Measurements from ENCODE around the gene SPNS2. TPM values are rescaled to one million over a fixed set of nuclear protein-coding genes. Genes with fewer than 3 reads are reported as not detected.

SPNS2 gene
- total and polyA plus RNA-seq, 2 donors (not counting 1 experiment from before 2014, with no cell fraction given): 0.48 TPM; not detected in 1

GRCh38 chr17:4499431-4500190, 930 bp downstream of the SPNS2 start:
- H3K4me3 Mint-ChIP-seq: peak overlapping the region; percentile 85
- CTCF ChIA-PET: no interaction called here
- no peaks in the 10 kb centered on the region for H3K9me3 Mint-ChIP-seq (ENCODE audit: insufficient read depth)
- peaks cover 26% of the 10 kb centered on the region for H3K4me1 Mint-ChIP-seq
- peaks cover 38 to 41% of the 10 kb centered on the region in 2 donors for H3K4me1 ChIP-seq (ENCODE audit: control insufficient read depth in 2 of 2, insufficient read depth in 2 of 2, low read length in 2 of 2)
- peak overlapping the region; percentile 88 for H3K4me2 ChIP-seq (replicated peaks; ENCODE audit: low read depth, low read length, poor library complexity, severe bottlenecking)
- H3K27me3 ChIP-seq (replicated peaks in 1 of 4; ENCODE audit: control extremely low read depth in 1 of 4, control insufficient read depth in 3 of 4, insufficient read depth in 4 of 4, low read length in 3 of 4): peaks cover 0 to 56% (median 33%) of the 10 kb centered on the region in 4 experiments
- peaks cover 48% of the 10 kb centered on the region for H3K27me3 Mint-ChIP-seq
- ATAC-seq (ENCODE audit: low read depth): no peak
- no peaks in the 10 kb centered on the region for H4K20me1 ChIP-seq (ENCODE audit: control insufficient read depth, insufficient read depth, low read length, poor library complexity, severe bottlenecking)
- DNase-seq: peak; percentile 56
- WGBS (ENCODE audit: insufficient coverage): 1% methylated on average over 46 of the region's 53 CpGs
- POLR2A ChIA-PET: no interaction called here
- H3K79me2 ChIP-seq (ENCODE audit: control insufficient read depth, insufficient read depth, low read length): no peaks in the 10 kb centered on the region
- H3K27ac Mint-ChIP-seq: no peak overlapping the region
- peaks cover 0 to 10% (median 0%) of the 10 kb centered on the region in 3 donors for H3K9me3 ChIP-seq (ENCODE audit: control extremely low read depth in 1 of 3, control insufficient read depth in 2 of 3, insufficient read depth in 1 of 3, low read length in 2 of 3)
- no peaks in the 10 kb centered on the region for H3K36me3 ChIP-seq (replicated peaks in 1 of 2; ENCODE audit: control extremely low read depth in 1 of 2, control insufficient read depth in 1 of 2, extremely low read depth in 1 of 2, insufficient read depth in 2 of 2, low read length in 1 of 2)
- H2AFZ ChIP-seq (ENCODE audit: insufficient read depth, low read depth, low read length, poor library complexity, severe bottlenecking): peak overlapping the region; percentile 51
- TF ChIP-seq CTCF (IDR thresholded peaks at IDR 0.05) (no peak), EZH2 (IDR thresholded peaks at IDR 0.05; ENCODE audit: borderline replicate concordance, insufficient read depth, low read depth, low read length, poor library complexity, severe bottlenecking) (no peak)
- intact Hi-C loops (cut with micrococcal nuclease): no loop called here
- peak overlapping the region in 4 of 5 experiments; percentile 25 to 52 (median 34) for H3K4me3 ChIP-seq (ENCODE audit: control extremely low read depth in 1 of 5, extremely low read depth in 1 of 5, insufficient read depth in 1 of 5, low read depth in 2 of 5, low read length in 4 of 5)
- no peak overlapping the region for H3K27ac ChIP-seq (ENCODE audit: low read length in 2 of 2)
- H3K9ac ChIP-seq (ENCODE audit: low read length): peak overlapping the region; percentile 54

- ATAC-seq (ENCODE audit: low read depth) (no peak), DNase-seq (no peak)
- Histone ChIP-seq H3K9ac (ENCODE audit: low read length) (peak overlapping the region; percentile 54), H2AFZ (ENCODE audit: insufficient read depth, low read depth, low read length, poor library complexity, severe bottlenecking) (peak overlapping the region; percentile 51), H3K4me2 (replicated peaks; ENCODE audit: low read depth, low read length, poor library complexity, severe bottlenecking) (peak overlapping the region; percentile 88), H3K9me3 (ENCODE audit: control extremely low read depth in 1 of 3, control insufficient read depth in 2 of 3, insufficient read depth in 1 of 3, low read length in 2 of 3) (peaks cover 0 to 10% (median 0%) of the 10 kb centered on the region in 3 donors), H3K4me3 (ENCODE audit: control extremely low read depth in 1 of 5, extremely low read depth in 1 of 5, insufficient read depth in 1 of 5, low read depth in 2 of 5, low read length in 4 of 5) (peak overlapping the region in 4 of 5 experiments; percentile 25 to 52 (median 34)), H3K27ac (ENCODE audit: low read length in 2 of 2) (no peak overlapping the region), H3K27me3 (replicated peaks in 1 of 4; ENCODE audit: control extremely low read depth in 1 of 4, control insufficient read depth in 3 of 4, insufficient read depth in 4 of 4, low read length in 3 of 4) (peaks cover 0 to 58% (median 34%) of the 10 kb centered on the region in 4 experiments), H3K79me2 (ENCODE audit: control insufficient read depth, insufficient read depth, low read length) (no peaks in the 10 kb centered on the region), H3K36me3 (replicated peaks in 1 of 2; ENCODE audit: control extremely low read depth in 1 of 2, control insufficient read depth in 1 of 2, extremely low read depth in 1 of 2, insufficient read depth in 2 of 2, low read length in 1 of 2) (no peaks in the 10 kb centered on the region), H4K20me1 (ENCODE audit: control insufficient read depth, insufficient read depth, low read length, poor library complexity, severe bottlenecking) (no peaks in the 10 kb centered on the region), H3K4me1 (ENCODE audit: control insufficient read depth in 2 of 2, insufficient read depth in 2 of 2, low read length in 2 of 2) (peaks cover 38 to 41% of the 10 kb centered on the region in 2 donors)
- Mint-ChIP-seq H3K4me3 (peak overlapping the region; percentile 85), H3K27me3 (peaks cover 53% of the 10 kb centered on the region), H3K4me1 (peaks cover 26% of the 10 kb centered on the region), H3K27ac (no peak overlapping the region), H3K9me3 (ENCODE audit: insufficient read depth) (no peaks in the 10 kb centered on the region)
- TF ChIP-seq CTCF (IDR thresholded peaks at IDR 0.05) (no peak), EZH2 (IDR thresholded peaks at IDR 0.05; ENCODE audit: borderline replicate concordance, insufficient read depth, low read depth, low read length, poor library complexity, severe bottlenecking) (no peak)
- intact Hi-C loops (cut with micrococcal nuclease): no loop called here
- CTCF ChIA-PET: no interaction called here
- POLR2A ChIA-PET: no interaction called here
- WGBS (ENCODE audit: insufficient coverage): 3% methylated on average over 6 of the region's 7 CpGs
Observed at GRCh38 chr17:4500191-4500571, 1.5 kb downstream of the SPNS2 start.

All from B cell (primary cell).